GM12878 (cell line): ENCODE data around the gene MAML3. TPM values are rescaled to one million over a fixed set of nuclear protein-coding genes. Genes with fewer than 3 reads are reported as not detected.

Experiments used
- ATAC-seq: fragments of 200-7000 bp; cut with Tn5 transposase; 3 replicates; pipeline ENCODE4 v1.9.1; 2020; ENCODE audit warnings: mild to moderate bottlenecking, moderate library complexity
- BruUV-seq: library from RNA; stranded (reverse); fragments of 400-500 nt; replicated peaks from 2 replicates; lab custom pipeline; 2021; lab: Mats Ljungman, UMichigan
- CTCF ChIA-PET: fragments of 300-600 bp; sonication (Branson Sonifier 250); formaldehyde crosslinking; extraction: SDS; loops from one replicate; lab custom pipeline; 2021; ENCODE audit warnings: inconsistent platforms; lab: Yijun Ruan, JAX
- POLR2A ChIA-PET: fragments of 350-600 bp; formaldehyde crosslinking; extraction: SDS; loops from one replicate; lab custom pipeline; 2021; ENCODE audit warnings: inconsistent platforms; lab: Charles Lee
- RAD21 ChIA-PET: fragments of 300-600 bp; sonication (Branson Sonifier 250); formaldehyde crosslinking; loops from one replicate; lab custom pipeline; 2023; ENCODE audit warnings: antibody characterized with exemption; ENCODE audit not compliant: unreplicated experiment; lab: Charles Lee
- SMC1A ChIA-PET: fragments of 300-600 bp; sonication (Branson Sonifier 250); formaldehyde crosslinking; loops from one replicate; lab custom pipeline; 2023; ENCODE audit not compliant: unreplicated experiment, uncharacterized antibody; lab: Charles Lee
- DNase-seq: peaks from one replicate; pipeline ENCODE4 v3.0.0-alpha.2; 2011; ENCODE audit warnings: low read depth, low spot score
- FAIRE-seq: peaks from 3 replicates; lab custom pipeline; 2011; peaks lifted over from hg19 to GRCh38; lab: Jason Lieb, UNC
- H2AFZ ChIP-seq: 2 replicates; pipeline ENCODE4 v1.6.0; 2011; ENCODE audit warnings: low read depth, low read length, control low read depth; ENCODE audit not compliant: control insufficient read depth
- H3K27ac ChIP-seq: 2 replicates; pipeline ENCODE4 v1.5.1; 2011; ENCODE audit warnings: control low read depth; ENCODE audit not compliant: control insufficient read depth, insufficient read depth
- H3K27me3 ChIP-seq, 2 experiments: replicated peaks in 1 of 2; 2 replicates each; pipeline versions ENCODE4 v1.6.0 to v1.6.1; 2011; ENCODE audit warnings: low read length in 1 of 2; ENCODE audit not compliant: control insufficient read depth in 2 of 2, insufficient read depth in 2 of 2
- H3K36me3 ChIP-seq, 2 experiments: 2 replicates each; pipeline ENCODE4 v1.5.1; 2011; ENCODE audit warnings: low read length in 1 of 2; ENCODE audit not compliant: control insufficient read depth in 2 of 2, insufficient read depth in 2 of 2
- H3K4me1 ChIP-seq: 2 replicates; pipeline ENCODE4 v1.6.1; 2011; ENCODE audit warnings: mild to moderate bottlenecking, low read length, moderate library complexity, mixed read lengths; ENCODE audit not compliant: control insufficient read depth, insufficient read depth
- H3K4me2 ChIP-seq: 2 replicates; pipeline ENCODE4 v1.6.0; 2011; ENCODE audit warnings: control low read depth; ENCODE audit not compliant: control insufficient read depth, insufficient read depth
- H3K4me3 ChIP-seq: fragments of 200-600 bp; sonication (generic); 2 replicates; pipeline ENCODE4 v1.5.1; 2016
- H3K79me2 ChIP-seq: 2 replicates; pipeline ENCODE4 v1.6.0; 2011; ENCODE audit warnings: low read length; ENCODE audit not compliant: control insufficient read depth, insufficient read depth
- H3K9ac ChIP-seq: 2 replicates; pipeline ENCODE4 v1.8.0; 2011; ENCODE audit warnings: low read length, control low read depth, mixed read lengths; ENCODE audit not compliant: control insufficient read depth, insufficient read depth
- H3K9me3 ChIP-seq: replicated peaks from 3 replicates; pipeline ENCODE4 v1.5.1; 2011; ENCODE audit warnings: mild to moderate bottlenecking, low read length; ENCODE audit not compliant: control insufficient read depth, insufficient read depth
- H4K20me1 ChIP-seq: 2 replicates; pipeline ENCODE4 v1.6.0; 2011; ENCODE audit not compliant: control insufficient read depth, insufficient read depth
- CREB1 ChIP-seq: IDR thresholded peaks from 2 replicates; pipeline ENCODE4 v1.6.1; 2012; ENCODE audit warnings: low read depth, mild to moderate bottlenecking, inconsistent platforms
- EZH2 ChIP-seq: IDR thresholded peaks from 2 replicates; pipeline ENCODE4 v1.6.1; 2012; ENCODE audit warnings: low read depth, mild to moderate bottlenecking, control low read depth, inconsistent platforms, low read length, borderline replicate concordance; ENCODE audit not compliant: control insufficient read depth
- FOXM1 ChIP-seq: IDR thresholded peaks from 2 replicates; pipeline ENCODE4 v1.6.1; 2012; ENCODE audit warnings: low read depth, mild to moderate bottlenecking, inconsistent platforms, low read length, moderate library complexity
- MEF2A ChIP-seq: IDR thresholded peaks from 2 replicates; pipeline ENCODE4 v1.6.1; 2011; ENCODE audit warnings: low read depth, mild to moderate bottlenecking, low read length, moderate library complexity; ENCODE audit not compliant: insufficient read depth
- RFX5 ChIP-seq: IDR thresholded peaks from 2 replicates; pipeline ENCODE4 v1.6.1; 2011; ENCODE audit warnings: low read depth, low read length, improper control_type of control experiment
- TBL1XR1 ChIP-seq: IDR thresholded peaks from 2 replicates; pipeline ENCODE4 v1.6.1; 2012; ENCODE audit warnings: low read depth, low read length, improper control_type of control experiment
- ZNF384 ChIP-seq: IDR thresholded peaks from 2 replicates; pipeline ENCODE4 v1.6.1; 2012; ENCODE audit warnings: low read depth, mild to moderate bottlenecking, low read length, improper control_type of control experiment, borderline replicate concordance
- WGBS: methylation state at CpG from one replicate; pipeline ENCODE4 v1.1.6; 2016; ENCODE audit warnings: low lambda C conversion rate; ENCODE audit not compliant: insufficient replicate concordance, insufficient coverage; ENCODE audit errors: missing lambda C conversion rate; 5-methylcytosine and 5-hydroxymethylcytosine counted together
- in situ Hi-C: fragments of 300-500 bp; cut with MboI; formaldehyde crosslinking; loops from 9 replicates; pipeline ENCODE4 v1.14.3; 2018; ENCODE audit warnings: mixed read lengths
- intact Hi-C: fragments of 100-400 bp; cut with micrococcal nuclease; formaldehyde crosslinking; loops from one replicate; pipeline ENCODE4 v1.14.2; 2022; ENCODE audit not compliant: unreplicated experiment
- polyA plus RNA-seq, 11 experiments: library from polyadenylated mRNA; depleted of rRNA in 4 of 11; unstranded in 6 of 11; stranded (reverse) in 5 of 11; fragments of >200 nt; fragmentation: Nextera tagmentation in 4 of 11; fragmentation: Illumina TruSeq in 1 of 11; extraction: Ambion mirVana in 4 of 11; extraction: Trizol in 1 of 11; gene quantifications; 1 replicate in 1 of 11; 2 replicates in 10 of 11; pipeline versions ENCODE4 v1.2.1 to v1.2.3, GENCODE V29; 2011 to 2016; ENCODE audit warnings: inconsistent platforms in 2 of 11, missing spikeins in 2 of 11, low read depth in 1 of 11
- total RNA-seq, 4 experiments: library from RNA; depleted of rRNA in 3 of 4; stranded (reverse); fragments of >200 nt in 3 of 4; fragmentation: Illumina TruSeq in 1 of 4; extraction: Trizol in 1 of 4; gene quantifications; 2 replicates each; pipeline versions ENCODE4 v1.2.1 to v1.2.3, GENCODE V29; 2013 to 2021
- TF ChIP-seq, protein P1 (sequence below): fragments of 450-650 bp; IDR thresholded peaks from 2 replicates; pipeline ENCODE4 v1.6.1; 2017; ENCODE audit warnings: mild to moderate bottlenecking, moderate library complexity

The MAML3 gene
- total and polyA plus RNA-seq, 10 of the 15 experiments (the other 5 are each of a cell fraction or from before 2014, with no cell fraction given): under 0.01 to 0.53 (median 0.06) TPM; not detected in 2

- TF ChIP-seq, protein P1, sequence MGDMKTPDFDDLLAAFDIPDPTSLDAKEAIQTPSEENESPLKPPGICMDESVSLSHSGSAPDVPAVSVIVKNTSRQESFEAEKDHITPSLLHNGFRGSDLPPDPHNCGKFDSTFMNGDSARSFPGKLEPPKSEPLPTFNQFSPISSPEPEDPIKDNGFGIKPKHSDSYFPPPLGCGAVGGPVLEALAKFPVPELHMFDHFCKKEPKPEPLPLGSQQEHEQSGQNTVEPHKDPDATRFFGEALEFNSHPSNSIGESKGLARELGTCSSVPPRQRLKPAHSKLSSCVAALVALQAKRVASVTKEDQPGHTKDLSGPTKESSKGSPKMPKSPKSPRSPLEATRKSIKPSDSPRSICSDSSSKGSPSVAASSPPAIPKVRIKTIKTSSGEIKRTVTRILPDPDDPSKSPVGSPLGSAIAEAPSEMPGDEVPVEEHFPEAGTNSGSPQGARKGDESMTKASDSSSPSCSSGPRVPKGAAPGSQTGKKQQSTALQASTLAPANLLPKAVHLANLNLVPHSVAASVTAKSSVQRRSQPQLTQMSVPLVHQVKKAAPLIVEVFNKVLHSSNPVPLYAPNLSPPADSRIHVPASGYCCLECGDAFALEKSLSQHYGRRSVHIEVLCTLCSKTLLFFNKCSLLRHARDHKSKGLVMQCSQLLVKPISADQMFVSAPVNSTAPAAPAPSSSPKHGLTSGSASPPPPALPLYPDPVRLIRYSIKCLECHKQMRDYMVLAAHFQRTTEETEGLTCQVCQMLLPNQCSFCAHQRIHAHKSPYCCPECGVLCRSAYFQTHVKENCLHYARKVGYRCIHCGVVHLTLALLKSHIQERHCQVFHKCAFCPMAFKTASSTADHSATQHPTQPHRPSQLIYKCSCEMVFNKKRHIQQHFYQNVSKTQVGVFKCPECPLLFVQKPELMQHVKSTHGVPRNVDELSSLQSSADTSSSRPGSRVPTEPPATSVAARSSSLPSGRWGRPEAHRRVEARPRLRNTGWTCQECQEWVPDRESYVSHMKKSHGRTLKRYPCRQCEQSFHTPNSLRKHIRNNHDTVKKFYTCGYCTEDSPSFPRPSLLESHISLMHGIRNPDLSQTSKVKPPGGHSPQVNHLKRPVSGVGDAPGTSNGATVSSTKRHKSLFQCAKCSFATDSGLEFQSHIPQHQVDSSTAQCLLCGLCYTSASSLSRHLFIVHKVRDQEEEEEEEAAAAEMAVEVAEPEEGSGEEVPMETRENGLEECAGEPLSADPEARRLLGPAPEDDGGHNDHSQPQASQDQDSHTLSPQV: no peak
- TF ChIP-seq FOXM1: no peak
- no peak for TF ChIP-seq RFX5
- no peak for TF ChIP-seq CREB1
- TF ChIP-seq, all 136 proteins: peak for 0
Measured at GRCh38 chr4:139745111-139745639, 408.8 kb downstream of the MAML3 start (continued).

GRCh38 chr4:139744232-139744631 is 409.8 kb downstream of the MAML3 start:
- RAD21 ChIA-PET: no interaction called here
- Histone ChIP-seq H2AFZ (no peak overlapping the region), H3K9me3 (no peaks in the 10 kb centered on the region), H3K9ac (no peak overlapping the region), H3K4me3 (no peak overlapping the region), H3K79me2 (no peaks in the 10 kb centered on the region), H3K4me2 (no peak overlapping the region), H3K36me3 (no peaks in the 10 kb centered on the region), H3K4me1 (no peaks in the 10 kb centered on the region), H4K20me1 (no peaks in the 10 kb centered on the region), H3K27ac (no peak overlapping the region), H3K27me3 (peaks cover 2 to 3% of the 10 kb centered on the region in 2 experiments; a peak in 2 of 4 replicates)
- WGBS: 0% methylated on average over 1 of the region's 1 CpG
- CTCF ChIA-PET: interaction anchor here (0.7 kb wide), 1 partner anchor 40 kb away, joined by 3 read pairs; no protein-coding TSS in a partner anchor
- POLR2A ChIA-PET: no interaction called here
- in situ Hi-C loops: no loop called here
- no peak for DNase-seq
- BruUV-seq: no TSS peak
- SMC1A ChIA-PET: no interaction called here
- no peak for ATAC-seq
- no peak for FAIRE-seq
- intact Hi-C loops: no loop called here
- TF ChIP-seq EZH2 (no peak), TBL1XR1 (no peak), MEF2A (no peak), ZNF384 (no peak)
